NK-92 (cell line): ENCODE results near the gene SPECC1L.

Experiments
- DNase-seq: peaks from one replicate; lab custom pipeline; 2025; ENCODE audit not compliant: unreplicated experiment; lab: John Stamatoyannopoulos, UW

SPECC1L gene

DNA sequence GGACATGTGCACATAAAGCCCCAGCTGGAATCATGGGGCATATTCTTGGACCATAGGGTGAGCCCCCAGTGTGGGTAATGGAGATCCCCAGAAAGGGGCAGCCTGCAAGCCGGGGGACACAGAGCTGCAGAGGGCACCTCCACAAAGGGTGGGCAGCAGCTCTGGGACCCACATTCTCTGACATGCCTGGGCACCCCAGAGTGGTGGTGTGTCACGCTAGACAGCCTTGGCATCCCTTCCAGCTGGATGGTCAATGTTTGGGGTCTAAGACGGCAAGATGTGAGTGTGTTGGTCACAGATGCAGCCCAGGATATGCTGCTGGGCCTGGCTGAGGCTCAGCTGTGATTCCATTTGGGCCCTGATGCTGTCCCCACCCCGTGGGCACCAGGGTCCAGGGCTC is 166.5 kb downstream of the SPECC1L start:
- DNase-seq = no peak

DNA sequence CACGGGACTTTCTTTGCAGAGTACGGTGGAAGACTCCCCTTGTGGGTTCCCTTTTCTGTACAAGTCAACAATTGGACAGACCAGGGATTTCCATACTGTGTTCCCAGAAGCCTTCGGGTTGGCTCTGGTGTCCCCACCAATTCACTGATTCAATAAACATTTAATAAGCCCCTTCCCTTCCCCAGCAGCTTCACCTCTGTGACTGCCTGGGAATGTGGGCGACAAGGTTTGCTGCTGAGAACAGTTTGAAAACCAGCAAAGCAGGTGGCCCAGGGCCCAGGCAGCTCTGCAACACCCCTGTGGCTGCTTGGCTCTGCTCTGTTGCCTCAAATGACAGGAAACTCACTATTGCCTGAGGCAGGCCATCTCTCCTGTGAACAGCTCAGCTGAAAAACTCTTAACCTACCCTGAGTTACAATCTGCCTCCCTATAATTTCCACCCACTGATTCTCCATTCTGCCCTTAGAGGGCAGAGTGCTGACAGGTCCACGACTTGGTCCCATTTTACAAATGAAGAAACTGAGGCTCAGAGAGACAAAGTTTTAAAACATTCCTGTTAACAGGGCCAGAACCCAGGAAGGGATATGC is 167.2 kb downstream of the SPECC1L start:
- no peak for DNase-seq

DNA sequence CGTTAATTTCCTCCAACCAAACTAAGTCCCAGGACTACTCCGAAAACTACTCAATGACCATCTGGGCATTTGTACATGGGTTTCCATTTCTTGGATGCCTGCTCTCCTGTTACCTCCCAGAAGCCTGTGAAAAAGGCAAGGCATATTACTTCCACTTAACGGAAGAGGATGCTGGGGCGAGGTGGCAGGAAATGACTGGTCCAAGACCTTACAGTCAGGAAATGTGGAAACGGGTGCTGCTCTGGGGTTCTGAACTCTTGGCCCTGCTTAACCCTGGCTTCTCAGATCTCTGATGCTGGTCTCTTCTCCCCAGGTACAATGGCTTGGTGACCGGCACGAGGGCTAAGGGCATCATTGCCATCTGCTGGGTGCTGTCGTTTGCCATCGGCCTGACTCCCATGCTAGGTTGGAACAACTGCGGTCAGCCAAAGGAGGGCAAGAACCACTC is 169.7 kb downstream of the SPECC1L start:
- no peak for DNase-seq

DNA sequence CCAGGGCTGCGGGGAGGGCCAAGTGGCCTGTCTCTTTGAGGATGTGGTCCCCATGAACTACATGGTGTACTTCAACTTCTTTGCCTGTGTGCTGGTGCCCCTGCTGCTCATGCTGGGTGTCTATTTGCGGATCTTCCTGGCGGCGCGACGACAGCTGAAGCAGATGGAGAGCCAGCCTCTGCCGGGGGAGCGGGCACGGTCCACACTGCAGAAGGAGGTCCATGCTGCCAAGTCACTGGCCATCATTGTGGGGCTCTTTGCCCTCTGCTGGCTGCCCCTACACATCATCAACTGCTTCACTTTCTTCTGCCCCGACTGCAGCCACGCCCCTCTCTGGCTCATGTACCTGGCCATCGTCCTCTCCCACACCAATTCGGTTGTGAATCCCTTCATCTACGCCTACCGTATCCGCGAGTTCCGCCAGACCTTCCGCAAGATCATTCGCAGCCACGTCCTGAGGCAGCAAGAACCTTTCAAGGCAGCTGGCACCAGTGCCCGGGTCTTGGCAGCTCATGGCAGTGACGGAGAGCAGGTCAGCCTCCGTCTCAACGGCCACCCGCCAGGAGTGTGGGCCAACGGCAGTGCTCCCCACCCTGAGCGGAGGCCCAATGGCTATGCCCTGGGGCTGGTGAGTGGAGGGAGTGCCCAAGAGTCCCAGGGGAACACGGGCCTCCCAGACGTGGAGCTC is 170.2 kb downstream of the SPECC1L start:
- DNase-seq = no peak

DNA sequence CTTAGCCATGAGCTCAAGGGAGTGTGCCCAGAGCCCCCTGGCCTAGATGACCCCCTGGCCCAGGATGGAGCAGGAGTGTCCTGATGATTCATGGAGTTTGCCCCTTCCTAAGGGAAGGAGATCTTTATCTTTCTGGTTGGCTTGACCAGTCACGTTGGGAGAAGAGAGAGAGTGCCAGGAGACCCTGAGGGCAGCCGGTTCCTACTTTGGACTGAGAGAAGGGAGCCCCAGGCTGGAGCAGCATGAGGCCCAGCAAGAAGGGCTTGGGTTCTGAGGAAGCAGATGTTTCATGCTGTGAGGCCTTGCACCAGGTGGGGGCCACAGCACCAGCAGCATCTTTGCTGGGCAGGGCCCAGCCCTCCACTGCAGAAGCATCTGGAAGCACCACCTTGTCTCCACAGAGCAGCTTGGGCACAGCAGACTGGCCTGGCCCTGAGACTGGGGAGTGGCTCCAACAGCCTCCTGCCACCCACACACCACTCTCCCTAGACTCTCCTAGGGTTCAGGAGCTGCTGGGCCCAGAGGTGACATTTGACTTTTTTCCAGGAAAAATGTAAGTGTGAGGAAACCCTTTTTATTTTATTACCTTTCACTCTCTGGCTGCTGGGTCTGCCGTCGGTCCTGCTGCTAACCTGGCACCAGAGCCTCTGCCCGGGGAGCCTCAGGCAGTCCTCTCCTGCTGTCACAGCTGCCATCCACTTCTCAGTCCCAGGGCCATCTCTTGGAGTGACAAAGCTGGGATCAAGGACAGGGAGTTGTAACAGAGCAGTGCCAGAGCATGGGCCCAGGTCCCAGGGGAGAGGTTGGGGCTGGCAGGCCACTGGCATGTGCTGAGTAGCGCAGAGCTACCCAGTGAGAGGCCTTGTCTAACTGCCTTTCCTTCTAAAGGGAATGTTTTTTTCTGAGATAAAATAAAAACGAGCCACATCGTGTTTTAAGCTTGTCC is 171.0 kb downstream of the SPECC1L start:
- DNase-seq = no peak

DNA sequence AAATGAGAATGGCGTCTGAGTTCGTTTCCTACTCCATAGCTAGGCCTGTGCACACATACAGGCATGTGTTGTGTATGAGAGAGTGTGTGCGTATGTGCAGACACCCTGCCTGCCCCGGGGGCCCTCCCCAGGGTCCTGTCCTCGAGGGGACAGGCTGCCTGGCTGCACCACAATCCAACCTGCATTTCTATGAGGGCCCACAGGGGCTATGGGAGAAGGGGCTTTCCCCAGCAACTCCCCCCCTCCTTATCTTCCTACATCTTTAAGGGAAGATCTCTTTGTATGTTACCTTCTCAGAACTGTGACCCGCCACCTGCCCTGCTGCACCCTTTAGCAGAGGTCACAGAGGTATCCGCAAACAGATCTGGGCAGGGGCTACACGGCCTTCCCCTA is 171.7 kb downstream of the SPECC1L start:
- DNase-seq = no peak

DNA sequence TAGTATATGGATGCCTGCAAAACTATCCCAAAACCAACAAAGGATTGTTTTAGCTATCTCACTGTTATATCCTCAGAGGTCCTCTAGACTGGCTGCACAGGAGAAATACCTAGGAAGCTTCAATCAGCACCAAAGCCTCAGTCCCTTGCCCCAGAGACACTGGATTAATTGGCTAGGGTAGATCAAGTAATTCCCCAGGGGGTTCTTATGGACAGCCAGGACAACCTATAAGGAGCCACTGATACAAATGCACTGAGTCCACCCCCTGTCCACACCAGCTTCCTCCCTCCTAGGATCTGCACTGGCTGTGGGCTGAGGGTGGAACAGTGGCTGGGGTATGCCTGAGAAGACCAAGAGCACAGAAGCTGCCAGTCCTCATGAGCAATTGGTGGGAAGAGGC is 173.0 kb downstream of the SPECC1L start:
- DNase-seq = no peak

DNA sequence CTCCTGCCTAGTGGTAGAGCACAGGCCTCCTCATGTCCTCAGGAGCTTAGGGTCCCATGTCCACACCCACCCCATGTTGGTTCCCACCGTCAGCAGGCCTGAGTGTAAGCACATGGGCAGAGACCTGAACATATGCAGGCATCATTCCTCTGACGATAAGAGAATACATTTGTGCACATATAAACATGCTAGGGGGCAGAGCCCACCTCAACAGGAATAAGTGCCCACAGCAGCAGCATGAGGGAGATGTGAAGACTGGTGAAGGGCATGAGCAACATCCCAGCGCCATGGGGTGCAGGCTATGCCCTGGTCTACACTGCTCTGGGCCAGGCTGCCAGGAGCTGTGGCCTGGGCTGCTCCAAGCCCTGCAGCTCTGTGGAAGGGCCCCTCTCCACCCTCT is 173.6 kb downstream of the SPECC1L start:
- DNase-seq = no peak

DNA sequence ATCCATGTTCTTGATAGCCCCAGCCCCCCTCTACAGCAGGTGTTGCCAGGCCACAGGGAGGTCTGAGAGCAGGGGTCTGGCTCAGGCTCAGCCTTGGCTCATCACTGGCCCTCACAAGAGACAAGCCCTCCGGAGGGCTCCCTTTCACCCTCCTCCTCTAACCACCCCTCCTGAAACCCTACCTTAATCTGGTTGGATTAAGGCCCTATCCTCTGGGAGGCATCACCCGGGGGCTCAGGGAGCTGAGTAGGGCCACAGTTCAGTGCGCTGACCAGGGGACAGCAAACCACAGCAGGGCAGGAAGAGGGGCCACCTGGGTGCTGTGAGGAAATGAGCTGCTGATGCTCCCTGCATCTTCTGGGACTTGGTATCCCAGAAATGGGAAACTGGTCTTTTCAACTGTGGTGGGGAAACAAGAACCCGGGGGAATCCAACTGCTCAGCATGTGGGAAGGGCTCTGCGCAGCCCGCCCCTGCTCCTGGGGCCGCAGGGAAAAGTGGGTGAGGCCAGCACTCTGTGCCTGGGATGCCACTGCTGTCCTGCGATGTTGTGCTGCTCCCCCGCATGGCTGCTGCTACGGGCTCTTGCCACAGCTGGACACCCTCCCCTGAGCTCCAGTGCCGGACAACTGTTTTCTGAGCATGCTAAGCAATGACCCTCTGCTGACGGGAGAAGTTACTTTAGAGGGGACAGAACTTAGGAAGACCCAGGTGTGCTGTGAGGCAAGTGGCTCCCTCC is 174.3 kb downstream of the SPECC1L start:
- no peak for DNase-seq

DNA sequence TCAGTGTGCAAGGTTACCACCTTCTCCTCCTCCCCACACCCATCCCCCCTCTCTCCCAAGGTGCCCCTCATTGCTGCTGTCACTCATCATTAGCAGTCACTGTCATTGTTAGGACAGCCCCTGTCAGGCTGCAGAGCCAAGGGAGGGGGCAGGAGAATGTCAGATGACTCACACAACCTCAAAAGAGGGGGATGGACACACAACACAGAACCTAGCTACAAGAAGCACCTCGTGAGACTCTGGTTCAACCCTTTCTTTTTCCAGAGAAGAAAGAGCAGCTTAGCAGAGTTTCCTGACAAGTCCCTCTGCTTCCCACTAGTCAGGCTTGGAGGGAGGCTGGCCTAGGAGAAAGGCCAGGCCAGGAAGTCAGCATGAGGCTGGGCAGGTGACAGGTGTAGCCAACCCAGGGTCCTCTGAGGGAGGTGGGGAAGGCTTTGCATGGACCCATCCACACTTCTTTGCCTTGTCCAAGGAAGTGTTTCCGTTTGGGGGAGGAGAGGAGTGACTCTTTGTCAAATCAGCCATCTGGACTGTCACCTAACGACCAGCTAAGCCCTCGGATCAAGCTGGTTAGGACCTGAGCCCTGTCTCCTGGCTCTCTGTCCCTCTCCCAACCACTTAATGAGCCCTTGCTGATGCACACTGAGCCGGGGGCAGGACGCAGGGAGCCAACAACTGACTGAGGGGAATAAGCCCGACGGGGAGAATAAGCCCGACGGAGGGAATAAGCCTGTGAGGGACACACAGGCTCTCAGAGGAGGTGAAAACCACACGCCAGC is 175.0 kb downstream of the SPECC1L start:
- DNase-seq = no peak

DNA sequence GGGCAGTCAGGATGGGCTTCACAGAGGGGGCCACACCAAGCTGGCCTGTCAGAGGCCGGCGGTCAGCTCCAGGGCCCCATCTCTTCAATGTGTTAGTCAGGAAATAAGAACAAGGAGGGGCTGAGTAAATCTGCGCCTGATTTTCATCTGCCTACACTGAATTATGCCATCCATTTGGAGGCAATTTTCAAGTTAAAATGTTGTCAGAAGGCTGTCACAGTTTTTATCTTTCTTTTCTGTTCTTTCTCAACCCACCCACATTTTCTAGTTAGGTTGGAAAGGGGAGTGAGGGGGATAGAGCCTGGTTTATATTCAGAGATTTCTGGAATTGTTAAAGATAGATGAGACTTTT is 175.6 kb downstream of the SPECC1L start:
- no peak for DNase-seq

DNA sequence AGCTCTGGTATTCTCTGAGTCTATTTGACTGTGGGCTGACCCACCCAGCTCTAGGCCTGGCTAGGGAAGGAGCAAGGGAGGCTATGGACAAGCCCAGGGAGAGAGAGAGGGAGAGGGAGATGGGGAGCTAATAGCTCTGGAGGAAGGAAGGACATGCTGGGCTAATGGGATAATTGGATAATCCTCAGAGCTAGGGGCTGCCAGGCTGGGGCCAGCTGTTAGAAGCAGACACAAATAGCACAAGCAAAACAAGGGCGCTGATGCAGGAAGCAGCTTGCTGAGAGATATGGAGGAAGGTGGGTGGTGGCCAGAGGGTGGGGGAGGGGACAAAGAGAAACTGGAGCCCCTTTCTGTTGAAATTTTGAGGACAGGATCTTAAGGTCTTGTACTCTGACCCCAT is 180.0 kb downstream of the SPECC1L start:
- DNase-seq = no peak

DNA sequence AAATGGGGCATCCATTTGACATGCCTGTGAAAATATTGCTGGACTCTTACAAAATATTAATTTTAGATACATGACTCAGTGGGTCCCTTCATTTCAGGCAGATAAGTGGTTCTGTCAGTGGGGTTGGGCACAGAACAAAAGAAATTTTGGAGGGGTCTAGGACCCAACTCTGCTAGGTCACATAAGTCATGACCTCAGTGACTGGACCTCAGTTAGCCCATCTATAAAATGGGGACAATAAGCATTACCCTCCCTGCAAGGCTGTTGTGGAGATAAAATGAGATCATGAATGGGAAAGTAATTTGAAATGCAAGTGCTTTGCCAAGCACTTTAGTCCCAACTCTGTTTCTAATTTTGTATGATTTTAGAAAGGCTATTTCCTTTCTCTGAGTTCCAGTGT is 180.5 kb downstream of the SPECC1L start:
- no peak for DNase-seq

DNA sequence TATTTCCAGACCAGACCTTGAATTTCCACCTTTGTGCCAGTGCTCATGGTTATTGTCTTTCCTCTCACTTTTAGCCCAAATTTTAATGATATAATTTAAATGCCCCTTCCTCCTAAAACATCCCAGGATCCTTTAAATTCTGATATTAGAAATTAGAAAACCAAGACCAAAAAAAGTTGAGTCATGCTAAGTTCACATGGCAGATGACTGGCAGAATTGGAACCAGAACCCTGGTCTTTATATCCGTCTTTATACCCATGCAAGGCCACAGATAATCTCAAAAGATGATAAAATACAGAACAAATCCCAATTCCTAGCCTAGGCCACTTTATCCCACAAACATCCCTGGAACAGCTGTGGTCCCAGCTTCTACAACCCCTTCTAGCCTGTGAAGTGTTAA is 183.2 kb downstream of the SPECC1L start:
- DNase-seq = no peak

DNA sequence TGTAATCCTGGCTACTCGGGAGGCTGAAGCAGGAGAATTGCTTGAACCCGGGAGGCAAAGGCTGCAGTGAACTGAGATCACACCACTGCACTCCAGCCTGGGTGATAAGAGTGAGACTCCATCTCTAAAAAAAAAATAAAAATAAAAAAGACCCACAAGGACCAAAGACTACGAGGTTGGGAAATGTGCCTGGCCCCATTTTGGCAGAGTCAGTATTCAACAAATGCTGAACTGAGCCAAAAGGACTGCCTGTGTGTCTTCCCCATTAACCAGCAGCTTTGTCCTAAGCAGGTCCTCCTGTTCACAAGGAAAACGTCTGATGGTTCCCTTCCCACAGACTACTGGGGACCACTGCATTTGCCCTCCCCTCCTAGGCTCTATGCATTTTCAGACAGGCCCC is 184.4 kb downstream of the SPECC1L start:
- no peak for DNase-seq

DNA sequence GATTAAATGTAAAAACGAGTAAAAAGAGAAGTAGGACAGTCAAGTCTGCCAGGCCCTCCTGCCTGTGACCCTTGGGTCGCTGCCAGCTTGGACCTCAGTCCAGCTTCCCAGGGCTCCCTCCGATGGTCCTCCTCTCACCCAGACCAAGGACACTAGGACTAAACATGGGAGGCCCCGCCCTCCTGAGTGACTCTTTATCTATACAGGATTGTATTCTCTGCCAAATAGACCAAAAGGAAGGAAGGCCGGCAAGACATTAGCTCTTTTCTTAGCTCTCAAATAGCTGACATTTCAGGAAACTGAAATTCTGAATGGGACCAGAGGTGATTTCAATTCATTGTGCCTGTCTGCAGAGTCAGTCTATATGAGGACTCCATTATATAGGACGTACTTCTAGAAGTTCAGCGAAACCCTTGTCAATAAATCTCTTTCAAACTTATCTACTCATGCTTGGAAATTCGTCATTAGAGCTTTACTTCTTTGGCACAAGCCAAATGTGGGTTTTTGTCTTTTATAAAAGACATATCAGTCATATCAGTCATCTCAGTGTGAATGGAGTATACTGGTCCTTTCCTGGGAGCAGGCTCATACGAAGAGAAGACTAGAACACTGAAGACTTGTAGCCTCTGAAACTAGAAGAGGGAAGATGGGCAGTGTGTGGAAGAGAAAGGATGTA is 185.3 kb downstream of the SPECC1L start:
- DNase-seq = no peak

DNA sequence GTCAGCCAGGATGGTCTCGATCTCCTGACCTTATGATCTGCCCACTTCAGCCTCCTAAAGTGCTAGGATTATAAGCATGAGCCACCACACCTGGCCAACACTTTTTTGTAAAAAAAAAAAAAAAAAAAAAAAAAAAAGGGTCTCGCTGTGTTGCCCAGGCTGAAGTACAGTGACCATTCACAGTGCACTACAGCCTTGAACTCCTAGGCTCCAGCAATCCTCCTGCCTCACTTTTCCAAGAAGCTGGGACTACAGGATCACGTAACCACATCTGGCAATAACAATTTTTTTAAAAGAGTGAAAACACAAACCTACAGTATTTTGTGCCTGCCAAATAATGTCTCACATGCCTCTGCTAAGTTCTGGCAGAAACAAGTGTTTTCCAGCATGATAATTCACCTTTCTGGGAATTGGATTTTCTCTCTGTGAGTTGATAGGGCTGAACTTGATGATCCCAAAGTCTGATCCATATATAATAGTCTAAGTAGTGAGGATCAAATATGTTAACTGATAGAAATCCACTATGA is 187.3 kb downstream of the SPECC1L start:
- DNase-seq = no peak

DNA sequence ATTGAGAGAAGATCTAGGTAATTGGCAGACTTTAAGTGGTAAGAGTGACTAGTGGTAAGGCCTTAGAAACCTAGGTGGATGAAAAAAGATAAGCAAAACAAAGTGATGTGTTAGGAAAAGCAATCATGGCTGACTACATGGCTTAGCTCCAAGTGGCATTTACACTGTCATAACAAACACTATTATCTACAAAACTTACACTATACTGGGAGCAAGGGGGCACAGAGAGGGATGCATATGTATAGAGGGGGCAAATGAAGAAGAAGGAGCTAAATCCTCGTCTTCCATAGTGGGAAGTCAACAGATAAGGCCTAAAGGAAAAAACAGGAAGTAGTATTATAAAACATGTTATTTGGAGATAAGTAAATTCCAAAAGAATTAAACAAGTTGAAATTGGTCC is 189.3 kb downstream of the SPECC1L start:
- DNase-seq = no peak

DNA sequence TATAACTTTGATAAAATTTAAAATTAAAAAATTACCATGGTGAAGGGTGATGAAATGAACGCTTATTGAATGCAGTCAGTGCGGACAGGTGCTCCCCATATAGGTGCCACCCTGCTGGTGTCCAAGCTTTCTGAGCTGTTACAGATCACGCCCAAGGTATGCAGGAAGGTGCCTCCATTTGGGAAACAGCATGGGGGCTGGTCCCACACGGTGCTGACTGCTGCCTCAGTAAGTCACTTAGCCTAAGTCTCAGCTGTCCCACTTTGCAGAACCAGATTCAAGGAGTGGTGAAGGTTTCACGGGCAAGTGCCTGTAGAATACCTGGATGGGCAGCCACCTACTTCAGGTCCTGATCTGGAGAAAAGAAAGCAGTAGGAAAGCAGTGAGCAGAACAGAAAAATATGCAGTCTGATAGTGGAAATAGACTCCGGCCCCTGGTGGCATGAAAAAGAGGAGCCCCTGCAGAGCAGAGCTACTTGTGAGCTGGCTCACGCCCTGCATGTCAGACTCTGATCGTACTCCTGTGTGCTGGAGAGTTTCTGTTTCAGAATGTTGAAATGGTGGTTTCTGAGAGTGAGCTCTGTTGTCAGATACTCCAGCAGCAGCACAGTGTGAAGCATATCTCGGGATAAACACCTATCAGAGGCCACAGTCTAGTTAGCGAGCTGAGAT is 189.9 kb downstream of the SPECC1L start:
- DNase-seq = no peak
